GM21576 (cell line): Measurements from ENCODE around the gene SLC24A3.

ENCODE experiments used
- ATAC-seq: cut with Tn5 transposase; IDR thresholded peaks from one replicate; pipeline ENCODE4 v1.9.1; 2021; ENCODE audit warnings: mild to moderate bottlenecking, moderate library complexity; ENCODE audit not compliant: unreplicated experiment

The SLC24A3 gene

DNA sequence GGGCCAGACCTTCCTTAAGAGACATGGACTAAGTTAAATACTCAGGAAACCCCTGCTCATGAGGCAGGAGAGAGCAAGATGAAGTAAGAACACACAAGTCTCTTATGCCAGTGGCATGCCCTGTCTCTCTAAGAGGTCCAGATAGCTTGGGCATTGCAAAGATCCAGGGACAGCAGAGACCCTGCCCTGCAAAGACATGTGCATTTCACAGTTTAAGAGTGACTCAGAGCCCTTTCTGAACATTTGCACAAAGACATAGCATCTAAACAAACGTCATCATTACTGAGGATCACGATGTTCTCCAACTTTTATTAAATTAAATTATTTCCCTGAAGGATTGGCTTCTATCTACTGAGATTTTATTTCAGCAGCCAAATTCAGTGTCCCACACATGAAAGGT lies 315.1 kb downstream of the SLC24A3 start:
- ATAC-seq, result no peak

DNA sequence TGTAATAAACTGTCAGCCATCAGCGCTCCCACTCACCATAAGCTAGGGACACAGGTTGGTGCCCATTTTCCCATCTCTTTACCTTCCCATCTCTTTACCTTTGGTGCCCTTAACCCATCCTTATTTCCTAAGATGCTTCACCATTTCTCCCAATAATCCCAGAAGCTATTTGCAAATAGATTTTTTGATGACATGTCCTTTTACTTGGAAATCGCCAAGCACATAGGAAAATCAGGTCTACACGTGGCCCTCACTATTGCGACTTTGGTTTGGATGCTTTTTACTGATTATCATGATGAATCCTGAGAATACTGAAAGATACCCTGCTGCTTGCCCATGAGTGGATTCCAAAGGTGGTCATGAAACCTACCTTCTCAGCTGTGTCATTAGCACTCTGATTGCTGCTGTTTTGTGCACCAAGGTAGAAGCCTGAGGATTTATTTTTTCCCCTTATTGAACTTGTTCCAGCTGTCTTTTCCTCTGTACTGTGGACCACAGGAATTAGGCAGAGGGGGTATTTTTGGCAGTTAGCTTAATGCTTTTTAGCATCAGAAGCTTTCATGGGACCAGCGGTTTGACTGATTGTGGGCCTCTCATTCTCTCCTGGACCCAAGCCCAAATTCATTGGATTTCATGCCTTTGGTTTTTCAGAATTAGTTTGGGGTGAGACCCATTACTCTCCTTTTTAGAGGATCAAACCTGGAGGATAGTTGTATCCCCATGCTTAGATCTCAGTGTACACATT lies 316.0 kb downstream of the SLC24A3 start:
- ATAC-seq, result no peak

DNA sequence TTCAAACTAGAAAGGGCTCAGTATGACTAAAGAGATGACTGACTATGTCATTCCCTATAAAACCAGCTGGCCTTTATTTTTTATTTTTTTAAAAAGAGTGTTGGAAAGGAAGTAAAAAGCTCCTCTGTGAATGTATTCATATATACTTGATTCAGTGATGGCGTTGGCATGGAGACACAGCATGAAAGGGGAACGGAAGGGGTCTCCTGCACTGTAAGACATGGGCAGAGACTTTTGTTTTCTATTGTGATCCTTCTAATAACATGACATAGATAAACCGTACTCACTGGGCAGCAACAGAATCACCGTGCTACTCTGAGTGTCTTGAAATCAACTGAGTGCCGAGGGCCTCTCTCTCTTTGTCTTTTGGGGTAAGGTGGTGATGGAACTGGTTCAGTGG lies 317.6 kb downstream of the SLC24A3 start:
- ATAC-seq, result no peak

DNA sequence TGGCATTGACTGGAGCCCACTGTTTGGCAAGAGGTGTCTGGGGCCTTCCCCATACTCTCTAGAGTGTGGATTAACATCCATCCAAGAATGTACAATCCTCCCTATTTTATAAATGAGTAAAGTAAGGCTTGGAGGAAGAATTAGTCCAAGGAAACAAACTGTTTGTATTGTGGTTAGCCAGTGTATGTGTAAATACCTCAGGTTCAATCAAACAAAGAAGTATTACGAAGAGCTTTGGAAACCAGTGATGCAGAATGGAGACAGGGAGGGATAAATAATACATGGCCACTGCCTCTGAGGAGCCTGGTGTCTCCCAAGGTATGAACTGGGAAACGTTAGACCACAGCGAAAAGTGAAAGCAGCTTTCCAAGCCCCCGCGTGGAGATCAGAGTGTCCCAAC lies 319.0 kb downstream of the SLC24A3 start:
- ATAC-seq, result no peak

DNA sequence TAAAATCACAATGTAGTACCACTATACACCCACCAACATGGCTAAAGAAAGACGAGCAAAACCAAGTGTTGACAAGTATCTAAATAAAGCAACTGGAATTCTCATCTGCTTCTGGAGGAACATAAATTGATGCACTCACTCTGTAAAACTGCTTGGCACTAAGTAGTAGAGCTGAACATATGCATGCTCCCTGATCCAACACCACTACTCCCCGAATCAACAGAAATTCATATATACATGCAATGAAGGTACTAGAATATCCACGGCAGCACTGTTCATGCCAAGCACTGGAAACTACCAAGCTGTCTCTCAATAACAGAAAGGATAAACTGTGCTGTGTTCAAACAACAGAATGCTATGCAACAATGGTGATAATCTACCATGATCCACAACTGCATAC lies 326.1 kb downstream of the SLC24A3 start:
- no peak for ATAC-seq

DNA sequence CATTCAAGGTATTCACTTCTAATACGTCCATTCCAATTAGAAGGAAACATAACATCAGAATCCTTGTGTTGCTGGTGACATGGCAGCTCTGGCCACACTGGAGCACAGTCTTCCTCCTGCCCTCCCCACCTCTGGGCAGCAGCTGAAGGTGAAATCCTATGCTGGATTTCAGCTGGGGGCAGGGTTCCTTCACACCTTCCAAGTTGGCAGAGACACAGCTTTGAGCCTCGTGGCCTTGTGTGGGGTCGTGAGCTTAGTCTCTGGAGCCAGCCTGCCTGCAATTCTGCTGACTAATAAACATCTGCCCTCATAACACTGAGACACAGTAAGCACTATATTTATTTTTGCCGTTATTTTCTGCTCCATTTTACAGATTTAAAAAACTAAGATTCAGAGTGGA lies 326.7 kb downstream of the SLC24A3 start:
- no peak for ATAC-seq

DNA sequence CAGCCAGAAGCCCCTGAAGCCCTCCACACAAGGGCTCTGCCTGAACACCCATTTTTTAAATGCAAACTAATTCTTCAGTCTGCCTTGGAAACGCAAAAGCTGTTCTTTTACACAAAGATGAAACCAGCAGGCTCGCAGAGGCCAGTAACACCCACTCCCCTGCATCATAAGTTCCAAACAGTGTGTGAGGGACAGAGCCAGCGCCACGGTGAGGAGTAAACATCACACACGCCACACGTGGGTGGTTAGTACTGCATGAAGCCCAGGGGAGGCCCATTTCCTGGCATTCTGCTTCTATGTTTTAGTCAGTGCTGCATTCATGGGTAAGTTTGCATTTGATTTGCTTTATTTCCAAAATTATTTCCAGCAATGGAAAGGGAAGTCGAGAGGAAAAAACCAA lies 327.9 kb downstream of the SLC24A3 start:
- ATAC-seq, result no peak

DNA sequence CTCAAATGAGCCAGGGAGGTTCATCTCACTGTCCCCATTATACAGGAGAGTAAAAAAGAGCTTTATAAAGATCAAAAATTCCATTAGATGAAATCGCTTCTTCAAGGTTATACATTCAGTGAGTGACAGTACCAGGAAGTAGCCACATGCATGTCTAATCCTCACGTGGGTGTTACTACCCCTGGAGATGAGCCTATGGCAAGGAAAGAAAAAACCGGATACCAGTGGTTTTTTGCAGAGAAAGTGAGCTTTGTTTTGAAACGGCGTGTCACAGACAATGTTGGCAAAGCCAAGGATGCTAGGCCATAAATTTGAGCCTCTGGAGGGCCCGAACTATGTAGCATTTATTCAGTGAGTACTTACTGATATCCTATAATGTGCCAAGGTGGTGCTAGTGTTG lies 330.7 kb downstream of the SLC24A3 start:
- no peak for ATAC-seq

DNA sequence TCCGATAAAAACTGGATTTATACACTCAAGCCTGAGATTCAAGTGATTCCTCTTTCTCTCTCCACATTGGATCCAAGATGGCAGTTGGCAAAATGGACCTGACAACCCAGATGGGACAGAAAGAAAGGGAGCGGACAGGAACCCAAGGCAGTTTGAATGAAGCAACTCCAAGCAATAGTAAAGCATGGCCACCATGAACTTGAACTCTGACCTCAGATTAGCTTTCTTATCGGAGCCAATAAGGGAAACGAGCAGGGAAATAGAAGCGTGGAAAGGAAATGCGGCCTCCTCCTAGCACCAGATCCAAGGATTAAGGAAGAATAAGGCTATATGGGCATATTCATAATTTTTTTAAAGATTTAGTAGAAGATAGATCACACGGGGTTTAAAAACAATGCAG lies 332.2 kb downstream of the SLC24A3 start:
- no peak for ATAC-seq

DNA sequence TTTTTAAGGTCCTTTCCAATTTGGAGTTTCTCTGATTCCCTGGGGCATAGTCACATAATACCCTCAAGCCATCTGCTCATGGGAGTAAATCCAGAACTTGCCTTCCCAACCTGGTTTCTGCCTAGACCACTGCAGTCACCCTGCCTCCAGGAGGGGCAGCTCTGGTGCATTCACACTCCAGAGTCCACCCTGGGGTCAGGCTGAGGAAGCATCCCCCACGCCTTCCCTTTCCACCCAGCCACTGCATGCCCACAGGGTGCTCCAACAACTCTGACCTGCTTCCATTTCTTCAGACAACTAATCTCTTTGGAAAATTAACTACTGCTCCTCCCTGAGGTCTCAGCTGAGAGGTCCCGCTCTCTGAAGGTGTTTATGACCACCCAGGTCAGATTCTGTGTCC lies 334.2 kb downstream of the SLC24A3 start:
- no peak for ATAC-seq

DNA sequence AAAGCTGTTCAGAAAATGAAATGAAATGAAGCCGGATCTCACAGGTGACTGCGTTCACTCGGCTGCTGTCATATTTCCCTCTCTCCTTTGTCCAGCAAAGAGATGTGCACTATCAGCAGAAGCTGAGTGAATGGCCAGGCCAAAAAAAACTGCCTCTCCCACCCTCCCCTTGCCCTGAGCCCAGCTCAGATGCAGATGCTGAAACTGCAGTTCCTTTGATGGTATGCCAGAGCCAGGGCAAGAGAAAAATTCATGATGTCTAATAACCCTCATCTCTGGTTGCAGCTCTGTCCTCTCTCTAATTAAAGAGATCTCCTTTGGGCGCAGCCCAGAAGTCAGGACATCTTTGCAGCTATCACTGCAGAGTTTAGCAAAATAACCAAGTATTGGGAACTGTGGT lies 335.1 kb downstream of the SLC24A3 start:
- no peak for ATAC-seq

DNA sequence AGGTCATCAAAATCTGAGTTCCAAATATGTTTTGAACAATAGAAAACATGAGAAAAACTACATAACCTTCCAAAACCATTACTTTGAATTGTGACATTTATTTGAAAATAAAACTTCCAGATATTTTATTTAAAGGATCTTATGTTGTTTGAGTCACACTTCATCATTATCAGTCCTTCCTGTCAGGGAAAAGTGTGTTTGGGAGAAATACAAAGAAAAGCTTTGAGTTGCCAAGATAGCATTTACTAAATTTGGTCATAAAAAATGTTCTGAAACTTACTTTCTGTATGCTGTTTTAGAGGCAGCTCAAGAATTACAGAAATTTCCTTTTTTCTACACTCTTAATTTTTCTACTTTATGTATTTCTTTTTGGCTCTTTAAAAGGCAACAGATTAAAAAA lies 337.5 kb downstream of the SLC24A3 start:
- ATAC-seq, result no peak

DNA sequence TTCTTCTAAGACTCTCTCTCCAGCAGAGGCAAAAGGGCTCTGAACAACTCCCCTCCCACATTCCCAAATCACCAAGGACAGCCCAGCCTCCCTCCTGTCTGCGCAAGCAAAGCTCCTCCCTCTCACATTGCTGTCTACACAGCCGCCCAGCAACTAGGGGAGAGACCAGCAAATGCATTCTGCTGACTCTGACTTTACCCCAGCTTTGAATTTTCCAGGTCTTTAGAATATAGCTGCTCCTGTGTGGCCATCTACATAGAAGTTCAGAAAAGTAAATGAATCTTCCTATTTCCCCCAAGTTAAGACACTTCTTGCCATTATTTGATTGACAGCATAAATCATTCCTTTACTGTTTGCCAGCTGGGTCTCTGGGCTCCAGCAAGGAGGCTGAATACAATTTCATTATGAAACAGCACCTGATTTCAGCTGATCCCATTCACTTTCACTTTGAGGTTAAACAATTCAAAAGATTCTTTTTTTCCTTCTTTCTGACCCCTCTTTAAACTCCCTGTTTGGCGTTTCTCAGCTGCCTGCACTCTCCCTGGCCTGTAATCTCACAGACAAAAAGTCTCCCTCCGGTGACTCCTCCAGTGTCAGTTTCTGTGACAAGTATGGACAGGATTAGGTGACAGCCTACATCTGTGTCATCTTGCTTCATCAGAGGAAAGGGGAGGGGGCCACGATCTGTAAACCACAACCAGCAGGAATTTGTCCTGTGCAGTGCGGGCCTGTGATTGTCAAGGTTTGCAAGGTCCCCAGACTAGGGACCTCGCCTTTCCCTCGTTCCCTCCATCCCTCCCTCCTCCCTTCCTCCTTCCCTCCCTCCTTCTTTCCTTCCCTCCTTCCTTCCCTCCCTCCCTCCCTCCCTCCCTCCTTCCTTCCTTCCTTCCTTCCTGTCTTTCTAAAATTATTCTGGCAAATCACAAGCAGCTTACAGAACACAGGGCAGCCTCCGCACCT lies 340.1 kb downstream of the SLC24A3 start:
- ATAC-seq, result no peak

DNA sequence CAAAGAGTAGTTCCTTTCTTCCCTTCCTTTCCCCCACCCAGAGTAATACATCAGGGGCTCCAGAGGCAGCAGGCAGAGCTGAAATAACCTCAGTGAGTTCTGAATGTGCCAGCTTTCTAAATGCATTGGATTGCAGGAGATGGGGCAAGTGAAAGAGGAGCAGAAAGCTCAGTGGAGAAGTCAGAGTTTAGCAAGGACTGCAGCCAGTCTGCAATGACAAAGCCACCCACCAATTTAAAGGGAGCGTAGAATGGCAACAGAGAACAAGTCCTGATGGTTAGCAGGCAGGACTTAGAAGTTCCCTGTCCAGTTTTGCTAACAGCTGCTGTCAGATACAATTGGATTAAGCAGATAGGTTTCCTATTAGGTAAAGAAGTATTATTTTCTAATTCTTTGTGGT lies 342.2 kb downstream of the SLC24A3 start:
- ATAC-seq, result no peak

DNA sequence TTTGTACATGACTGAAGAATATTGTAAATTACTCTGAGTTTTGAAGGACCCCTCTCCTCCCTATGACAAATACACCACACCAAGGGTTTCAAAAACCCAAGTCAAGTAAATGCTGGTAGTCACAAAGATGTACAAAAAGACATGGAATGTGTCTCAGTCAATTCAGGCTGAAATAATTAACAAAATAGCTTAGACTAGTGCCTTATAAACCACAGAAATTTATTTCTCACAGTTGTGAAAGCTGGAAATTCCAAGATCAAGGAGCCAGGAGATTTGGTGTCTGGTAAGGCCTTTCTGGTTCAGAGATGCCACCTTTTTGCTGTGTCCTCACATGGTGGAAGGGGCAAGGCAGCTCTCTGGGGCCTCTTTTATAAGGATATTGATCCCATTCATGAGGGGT lies 343.3 kb downstream of the SLC24A3 start:
- no peak for ATAC-seq

DNA sequence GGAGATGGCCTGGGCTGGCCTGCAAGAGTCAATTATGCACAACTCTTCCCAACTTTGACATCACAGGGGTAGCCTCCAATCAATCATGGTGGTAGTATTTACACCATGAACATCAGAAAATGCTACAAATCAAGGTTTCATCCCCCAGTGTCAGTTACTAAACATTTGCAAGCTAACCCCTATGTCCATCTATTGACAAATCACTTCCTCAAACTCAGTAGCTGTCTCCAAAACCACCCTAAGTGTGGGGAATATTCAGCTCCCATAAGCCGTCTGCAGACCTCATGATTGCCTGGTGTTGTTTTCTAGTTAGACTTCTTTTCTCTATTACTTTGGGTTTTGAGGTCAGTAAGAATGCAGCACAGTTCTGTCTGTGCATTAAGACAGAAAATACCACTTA lies 344.8 kb downstream of the SLC24A3 start:
- no peak for ATAC-seq

DNA sequence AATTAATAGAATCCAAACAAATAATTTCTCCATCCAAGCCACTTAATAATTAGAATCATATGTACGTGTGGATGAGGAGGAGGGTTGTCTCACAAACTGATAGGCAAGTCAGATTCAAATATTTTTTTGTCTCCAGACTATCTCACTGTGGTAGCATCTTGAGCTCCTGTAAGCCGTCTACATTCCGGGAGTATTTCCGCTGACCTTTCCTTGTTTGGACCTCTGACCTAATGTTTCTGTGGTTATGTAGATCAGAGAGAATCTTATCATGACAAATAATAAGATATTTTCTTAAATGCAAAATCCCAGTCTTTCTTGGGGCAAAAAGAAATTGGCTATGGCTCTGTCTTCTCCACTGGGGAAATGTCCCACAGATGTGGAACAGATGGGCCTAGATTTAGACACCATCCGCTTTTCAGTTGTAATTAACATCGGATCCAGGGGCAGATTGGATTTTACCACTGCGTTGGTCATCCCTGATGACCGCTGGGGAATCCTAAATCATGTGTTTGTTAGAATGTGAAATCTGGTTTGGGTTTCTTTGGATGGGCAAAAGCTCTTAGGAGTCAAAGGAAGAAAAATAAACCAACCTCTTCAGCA lies 348.5 kb downstream of the SLC24A3 start:
- ATAC-seq, result no peak

DNA sequence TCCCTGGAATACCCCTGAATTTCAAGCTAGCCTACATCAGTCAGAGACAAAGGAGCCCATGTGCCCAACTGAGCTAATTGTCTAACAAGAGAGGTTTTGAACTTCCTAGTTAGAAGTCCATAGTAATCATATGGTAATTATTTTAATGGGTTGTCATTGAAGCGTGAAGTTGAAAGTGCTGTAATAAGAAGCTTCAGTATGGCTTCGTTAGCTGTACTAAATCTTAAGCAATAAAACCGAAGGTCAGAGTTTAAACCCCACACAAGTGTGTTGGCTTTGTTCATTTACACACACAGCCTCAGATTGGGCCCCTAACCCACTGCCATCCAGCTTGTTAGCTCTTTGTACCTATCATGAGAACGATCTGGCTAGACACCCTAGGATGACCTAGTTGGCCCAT lies 350.0 kb downstream of the SLC24A3 start:
- no peak for ATAC-seq

DNA sequence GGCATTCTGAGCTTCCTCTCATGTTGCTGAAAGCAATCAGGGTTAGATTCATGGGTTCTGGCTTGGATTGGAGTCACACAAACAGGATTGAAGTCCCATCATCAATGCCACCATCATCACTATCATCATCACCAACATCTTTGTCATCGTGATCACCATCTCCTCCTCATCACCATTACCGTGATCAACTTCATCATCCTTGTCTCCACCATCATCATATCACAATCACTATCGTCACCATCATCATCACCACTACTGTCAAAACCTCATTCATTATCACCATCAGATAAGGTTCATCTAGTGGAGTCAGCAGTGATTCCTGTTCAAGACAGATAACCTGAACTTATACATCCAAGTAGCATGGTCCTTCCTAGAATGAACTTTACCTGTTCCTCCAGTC lies 351.8 kb downstream of the SLC24A3 start:
- ATAC-seq, result no peak

DNA sequence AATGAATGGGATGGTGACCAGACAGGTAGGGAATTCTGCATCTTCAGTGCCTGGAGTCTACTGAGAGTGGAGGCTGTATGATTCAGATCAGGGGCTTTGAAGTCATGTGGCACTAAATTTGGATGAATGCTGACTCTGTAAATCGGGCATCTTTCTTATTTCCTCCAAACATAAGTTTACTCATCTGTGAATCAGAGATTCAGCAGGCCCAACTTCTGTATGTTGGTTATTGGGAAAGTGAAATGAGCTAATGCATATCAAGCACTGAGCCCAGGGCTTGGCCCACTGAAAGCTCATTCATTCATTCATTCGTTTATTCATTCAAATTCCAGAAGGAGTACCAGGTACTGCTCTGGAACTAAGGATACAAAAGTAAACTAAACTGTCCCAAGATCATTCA lies 353.3 kb downstream of the SLC24A3 start:
- no peak for ATAC-seq

DNA sequence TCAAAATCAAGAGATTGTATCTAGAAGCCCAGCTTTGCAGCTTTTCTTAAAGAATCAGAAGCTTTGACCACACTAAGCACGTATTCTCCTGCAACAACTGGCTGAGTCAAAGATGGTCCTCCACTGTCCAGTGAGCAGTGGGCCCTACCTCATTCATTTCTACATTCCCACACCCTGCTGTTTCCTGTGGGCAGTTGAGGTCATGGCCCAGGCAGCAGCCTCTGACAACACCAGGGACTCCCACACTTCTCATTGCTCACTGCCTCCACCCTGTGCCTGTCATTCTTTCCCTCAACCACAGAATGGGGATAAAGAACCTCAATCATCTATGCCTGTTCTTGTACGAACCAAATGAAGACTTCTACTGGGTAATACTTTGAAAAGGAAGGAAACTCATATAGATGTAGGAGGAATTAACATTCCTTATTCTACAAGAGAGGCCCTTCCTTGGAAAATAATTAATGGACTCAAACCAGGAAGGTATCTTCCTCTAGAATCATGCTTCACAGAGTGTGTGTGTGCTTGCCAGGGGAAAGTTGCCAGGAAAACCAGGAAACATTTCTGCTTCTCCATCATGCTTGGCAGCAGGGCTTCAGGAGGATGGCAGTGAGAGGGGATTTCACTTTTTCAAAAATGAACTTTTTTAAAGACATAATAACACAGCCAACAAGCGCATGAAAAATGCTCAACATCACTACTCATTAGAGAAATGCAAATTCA lies 353.9 kb downstream of the SLC24A3 start:
- no peak for ATAC-seq
